Measurements from ENCODE around the gene ADRA1B.

GRCh38 chr5:159972538-159973362, 56.5 kb downstream of the ADRA1B start:
- no peak for TF ChIP-seq CTCF (IDR thresholded peaks at IDR 0.05; ENCODE audit: insufficient read depth, low read length, poor library complexity, severe bottlenecking)
- no peak for TF ChIP-seq EZH2phosphoT487 (conservative IDR thresholded peaks at IDR 0.05; ENCODE audit: low read length)

Measured in SU-DHL-6 (cell line).